Measurements from ENCODE around the gene LMAN2L.

- no peak for TF ChIP-seq CTCF (IDR thresholded peaks at IDR 0.05; ENCODE audit: control extremely low read depth in 1 of 3, insufficient read depth in 1 of 3, low read depth in 1 of 3, low read length in 3 of 3)
- no peak for TF ChIP-seq NRF1 (IDR thresholded peaks at IDR 0.05; ENCODE audit: low read depth, low read length)
- TF ChIP-seq BRCA1 (IDR thresholded peaks at IDR 0.05; ENCODE audit: low read depth, low read length) = no peak
- no peak for TF ChIP-seq YY1 (IDR thresholded peaks at IDR 0.05; ENCODE audit: low read depth, low read length)
- TF ChIP-seq EZH2 (IDR thresholded peaks at IDR 0.05; ENCODE audit: low read depth, low read length, severe bottlenecking) = no peak
- TF ChIP-seq POLR2A (IDR thresholded peaks at IDR 0.05; ENCODE audit: control extremely low read depth in 1 of 2, low read depth in 2 of 2, low read length in 2 of 2) = no peak
- TF ChIP-seq BCL11A (IDR thresholded peaks at IDR 0.05; ENCODE audit: low read depth in 2 of 2, low read length in 2 of 2) = no peak
- TF ChIP-seq SP1 (IDR thresholded peaks at IDR 0.05; ENCODE audit: low read depth, low read length) = no peak
- no peak for TF ChIP-seq MAFK (IDR thresholded peaks at IDR 0.05; ENCODE audit: low read depth, low read length)
- no peak for TF ChIP-seq TAF1 (IDR thresholded peaks at IDR 0.05; ENCODE audit: low read depth, low read length)
- TF ChIP-seq RFX5 (IDR thresholded peaks at IDR 0.05; ENCODE audit: borderline replicate concordance, low read depth, low read length) = no peak
- no peak for TF ChIP-seq ZNF274 (IDR thresholded peaks at IDR 0.05; ENCODE audit: borderline replicate concordance, extremely low read depth, low read length)
- no peak for TF ChIP-seq HDAC2 (IDR thresholded peaks at IDR 0.05; ENCODE audit: borderline replicate concordance in 1 of 2, low read depth in 2 of 2, low read length in 2 of 2)
- no peak for TF ChIP-seq CEBPB (IDR thresholded peaks at IDR 0.05; ENCODE audit: low read depth, low read length)
These were observed 70.2 kb downstream of the LMAN2L start for GRCh38 chr2:96669539-96670215.

All from H1 (cell line).